ENCODE results near the gene GPATCH3. TPM values are rescaled to one million over a fixed set of nuclear protein-coding genes. Genes with fewer than 3 reads are reported as not detected.
"Not testable (repeated sequence)": the region's sequence is repeated elsewhere in the genome, so short reads cannot be mapped to it uniquely, and the experiment has no call there.

GPATCH3 gene
- total RNA-seq, 1 donor from 2014 or later = 9.8 TPM

DNA sequence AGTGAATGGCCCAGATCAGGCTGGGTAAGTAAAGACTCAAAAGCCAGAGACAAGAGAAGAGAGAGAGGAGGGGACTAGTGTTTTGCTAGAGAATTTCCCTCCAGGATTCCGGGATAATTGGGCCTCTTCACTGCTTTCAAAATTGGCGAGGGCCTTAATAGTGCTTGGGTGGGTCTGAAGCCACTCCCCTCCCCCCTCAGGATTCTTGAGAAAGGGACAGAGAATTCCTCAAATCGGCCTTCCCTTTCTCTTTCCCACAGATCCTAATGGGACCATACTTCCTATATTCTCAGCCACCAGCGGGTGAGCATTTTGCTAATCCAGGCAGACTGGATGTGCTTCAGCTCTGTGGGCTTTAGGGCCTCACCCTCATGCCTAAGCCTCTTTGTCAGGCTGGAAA lies 25.4 kb downstream of the GPATCH3 start:
- FAIRE-seq (no peak), DNase-seq (ENCODE audit: low spot score in 2 of 2) (no peak)

DNA sequence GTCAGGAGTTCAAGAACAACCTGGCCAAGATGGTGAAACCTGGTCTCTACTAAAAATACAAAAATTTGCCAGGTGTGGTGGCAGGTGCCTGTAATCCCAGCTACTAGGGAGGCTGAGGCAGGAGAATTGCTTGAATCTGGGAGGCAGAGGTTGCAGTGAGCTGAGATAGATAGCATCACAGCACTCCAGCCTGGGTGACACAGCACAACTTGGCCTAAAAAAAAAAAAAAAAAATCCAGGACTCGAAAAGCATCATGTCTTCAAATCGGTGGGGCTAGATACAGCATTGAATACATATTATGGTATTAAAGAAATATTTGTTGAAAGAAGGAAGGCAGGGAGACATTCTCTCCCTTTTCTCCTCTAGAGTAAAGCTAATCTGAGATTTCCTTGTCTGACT lies 27.2 kb downstream of the GPATCH3 start:
- FAIRE-seq; DNase-seq (ENCODE audit: low spot score in 2 of 2): not testable (repeated sequence)

DNA sequence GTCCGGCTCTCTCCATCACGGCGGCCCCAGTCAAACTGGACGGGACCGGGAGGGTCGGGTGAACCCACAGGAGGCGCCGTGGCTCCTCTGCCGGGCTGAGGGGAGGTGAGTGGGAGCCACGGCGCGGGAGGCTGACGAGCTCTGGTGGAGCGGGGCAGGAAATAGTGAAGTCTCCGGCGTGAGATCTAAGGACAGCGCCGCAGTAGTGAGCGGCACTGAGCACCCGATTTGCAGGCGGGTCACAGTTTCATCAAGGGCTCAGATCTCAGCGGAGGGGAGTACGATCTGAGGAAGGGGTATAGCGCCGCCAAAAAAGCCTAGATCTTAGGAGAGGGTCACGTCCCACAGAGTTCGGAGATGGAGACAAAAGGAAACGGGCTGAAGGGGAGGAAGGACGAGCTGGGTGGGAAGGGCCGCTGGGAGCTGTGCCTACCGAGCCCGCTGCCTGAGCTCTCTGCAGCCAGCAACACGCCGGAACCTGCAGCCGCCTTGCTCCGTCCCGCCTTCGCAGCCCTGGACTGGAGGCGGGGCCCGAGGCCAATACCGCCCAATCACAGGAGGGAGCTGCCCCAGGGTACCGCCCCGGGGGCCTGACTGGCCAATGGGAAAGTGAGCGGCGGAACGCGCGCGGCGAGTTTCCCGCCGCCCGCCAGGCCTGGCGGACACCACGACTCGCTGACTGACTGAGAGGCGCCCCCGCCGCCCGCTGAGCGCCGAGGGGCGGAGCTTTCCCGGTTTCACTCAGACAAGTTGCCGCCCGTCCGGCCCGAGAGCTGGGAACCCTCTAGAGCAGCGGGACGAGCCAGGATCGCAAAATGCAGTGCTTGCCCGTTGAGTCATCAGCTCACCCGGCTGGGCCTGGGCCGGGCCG lies 35.4 kb downstream of the GPATCH3 start:
- peak; percentile 90 to 94 for DNase-seq (ENCODE audit: low spot score in 2 of 2)
- FAIRE-seq = peak; percentile 8

- FAIRE-seq (no peak), DNase-seq (ENCODE audit: low spot score in 2 of 2) (no peak)
Measured at GRCh38 chr1:26863685-26864077, 36.6 kb downstream of the GPATCH3 start.

- FAIRE-seq = no peak
- no peak for DNase-seq (ENCODE audit: low spot score in 2 of 2)
Measured at GRCh38 chr1:26862781-26863684, 37.2 kb downstream of the GPATCH3 start, which contains the start of gene SFN. TSS of gene SFN (plus strand) at chr1:26863149. CDS start at chr1:26863213, 64 bp downstream.

- no peak for FAIRE-seq
- DNase-seq (ENCODE audit: low spot score in 2 of 2) = no peak
Measured at GRCh38 chr1:26861889-26862378, 38.3 kb downstream of the GPATCH3 start.

- FAIRE-seq = no peak
Measured at GRCh38 chr1:26861286-26861701, 39.0 kb downstream of the GPATCH3 start.

GRCh38 chr1:26858891-26859640 lies 41.2 kb downstream of the GPATCH3 start:
- DNase-seq (ENCODE audit: low spot score in 2 of 2) = no peak
- no peak for FAIRE-seq

More at GRCh38 chr1:26861286-26861701, 39.0 kb downstream of the GPATCH3 start:
- no peak for DNase-seq (ENCODE audit: low spot score in 2 of 2)

GRCh38 chr1:26858160-26858559 lies 42.1 kb downstream of the GPATCH3 start:
- FAIRE-seq = no peak
- no peak for DNase-seq (ENCODE audit: low spot score in 2 of 2)

DNA sequence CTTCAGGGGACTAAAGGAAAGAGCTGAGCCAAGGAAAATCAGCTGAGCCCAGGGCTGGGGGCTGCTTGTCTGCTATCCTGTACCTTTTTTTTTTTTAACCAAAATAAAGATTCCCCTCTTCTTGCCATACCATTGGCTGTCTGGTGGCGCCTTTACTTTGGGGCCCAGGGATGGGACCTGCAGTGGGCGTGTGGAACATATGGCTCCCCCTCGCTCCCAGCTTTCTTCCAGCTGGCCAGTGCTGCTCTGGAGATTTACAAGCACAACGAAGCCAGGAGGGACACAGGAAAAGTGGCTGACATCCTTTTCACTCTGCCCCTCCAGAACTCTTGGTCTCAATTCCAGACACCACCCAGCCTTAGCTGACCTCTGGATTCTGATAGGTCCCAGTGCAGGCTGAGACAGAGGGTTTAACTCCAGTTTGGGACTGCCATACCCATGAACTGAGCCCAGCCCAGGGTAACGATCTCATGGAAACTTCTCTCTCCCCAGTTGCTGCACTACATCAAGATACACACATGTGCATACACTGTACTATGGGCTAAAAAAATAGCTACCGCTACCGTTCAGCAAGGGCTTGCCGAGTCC lies 42.7 kb downstream of the GPATCH3 start:
- FAIRE-seq = no peak
- no peak for DNase-seq (ENCODE audit: low spot score in 2 of 2)

DNA sequence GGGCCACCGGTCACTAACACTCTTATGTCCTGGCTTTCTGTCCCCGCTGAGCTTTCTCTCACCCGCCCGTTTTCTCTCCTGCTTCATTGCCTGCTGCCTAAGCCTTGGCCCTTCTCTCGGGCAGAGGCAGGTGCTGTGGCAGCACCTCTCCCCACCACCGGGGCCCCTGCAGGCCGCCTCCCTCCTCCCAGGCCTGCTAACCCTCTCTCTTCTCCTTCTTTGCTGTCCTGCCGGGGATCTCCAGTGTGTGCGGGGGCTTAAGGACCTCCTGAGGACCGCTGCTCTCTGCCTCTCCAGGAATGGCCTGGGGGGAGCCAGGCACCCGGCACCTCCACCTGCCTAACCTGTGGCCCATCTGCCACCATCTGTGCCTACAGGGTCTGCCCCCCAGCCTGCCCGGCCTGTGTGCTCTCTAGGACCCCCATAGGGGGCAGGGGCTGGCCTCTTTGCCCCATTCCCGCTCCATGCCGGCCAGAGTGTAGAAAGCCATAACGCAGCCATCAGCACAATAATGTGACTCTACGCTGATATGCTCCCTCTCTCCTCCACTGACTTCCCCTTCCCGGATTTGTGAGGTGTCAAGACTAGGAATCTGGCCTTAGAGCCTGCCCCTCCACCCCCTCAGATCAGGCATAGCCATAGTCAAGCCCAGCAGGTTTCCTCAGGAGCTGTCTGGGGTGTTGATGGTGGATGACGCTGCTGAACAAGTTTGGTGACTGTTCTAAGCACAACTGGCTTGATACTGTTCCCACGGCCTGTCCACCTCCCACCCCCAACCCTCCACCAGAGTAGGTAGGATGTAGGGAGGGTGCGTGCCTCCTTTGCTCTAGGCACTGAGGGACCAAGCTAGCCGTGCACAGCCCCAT lies 43.4 kb downstream of the GPATCH3 start:
- no peak for FAIRE-seq
- DNase-seq (ENCODE audit: low spot score in 2 of 2) = no peak

- DNase-seq (ENCODE audit: low spot score in 2 of 2) = no peak
- FAIRE-seq = no peak
Measured at GRCh38 chr1:26856181-26856580, 44.1 kb downstream of the GPATCH3 start.

- no peak for FAIRE-seq
- no peak for DNase-seq (ENCODE audit: low spot score in 2 of 2)
Measured at GRCh38 chr1:26855636-26856035, 44.6 kb downstream of the GPATCH3 start.

DNA sequence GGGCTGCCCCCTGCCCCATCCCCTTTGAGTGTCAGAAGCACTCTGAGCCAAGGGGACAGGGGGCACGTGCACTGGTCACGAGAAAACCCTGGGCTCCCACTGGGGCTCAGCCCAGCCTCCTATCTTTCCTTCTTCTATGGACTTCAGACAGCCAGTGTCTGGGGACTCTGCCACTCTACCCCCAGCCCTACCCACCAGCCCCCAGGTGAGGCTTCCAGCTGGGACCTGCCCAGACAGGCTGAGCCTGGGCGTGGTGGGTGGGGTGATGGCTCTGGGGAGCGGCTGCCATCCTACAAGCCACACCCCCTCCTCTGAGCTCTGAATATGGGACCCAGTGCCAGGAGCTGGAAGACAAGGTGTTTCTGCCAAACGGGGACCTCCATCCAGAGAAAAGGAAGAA lies 45.4 kb downstream of the GPATCH3 start:
- DNase-seq (ENCODE audit: low spot score in 2 of 2) = no peak
- FAIRE-seq = no peak

- DNase-seq (ENCODE audit: low spot score in 2 of 2) = no peak
- FAIRE-seq = no peak
Measured at GRCh38 chr1:26853600-26853999, 46.7 kb downstream of the GPATCH3 start.

GRCh38 chr1:26853156-26853555 lies 47.1 kb downstream of the GPATCH3 start:
- FAIRE-seq = no peak
- peak; percentile 57 to 82 for DNase-seq (ENCODE audit: low spot score in 2 of 2)

DNA sequence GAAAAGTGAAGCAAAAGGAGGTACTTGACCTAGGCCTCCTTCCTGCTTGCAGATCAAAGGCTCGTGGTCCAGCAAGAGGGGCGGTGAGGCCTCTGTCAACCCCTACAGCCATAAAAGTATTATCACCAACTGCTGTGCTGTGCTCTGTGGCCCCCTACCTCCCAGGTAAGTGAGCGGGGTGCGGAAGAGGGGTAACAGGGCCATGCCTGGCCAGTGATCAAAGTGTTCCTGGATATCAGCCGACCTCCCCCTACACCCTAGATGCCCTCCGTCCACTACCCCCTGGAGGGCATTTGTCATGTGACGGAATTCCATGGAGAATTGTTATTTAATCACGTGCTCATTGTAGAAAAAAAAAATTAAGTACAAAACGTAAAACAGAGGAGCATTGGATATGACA lies 47.6 kb downstream of the GPATCH3 start:
- FAIRE-seq (no peak), DNase-seq (ENCODE audit: low spot score in 2 of 2) (no peak)

DNA sequence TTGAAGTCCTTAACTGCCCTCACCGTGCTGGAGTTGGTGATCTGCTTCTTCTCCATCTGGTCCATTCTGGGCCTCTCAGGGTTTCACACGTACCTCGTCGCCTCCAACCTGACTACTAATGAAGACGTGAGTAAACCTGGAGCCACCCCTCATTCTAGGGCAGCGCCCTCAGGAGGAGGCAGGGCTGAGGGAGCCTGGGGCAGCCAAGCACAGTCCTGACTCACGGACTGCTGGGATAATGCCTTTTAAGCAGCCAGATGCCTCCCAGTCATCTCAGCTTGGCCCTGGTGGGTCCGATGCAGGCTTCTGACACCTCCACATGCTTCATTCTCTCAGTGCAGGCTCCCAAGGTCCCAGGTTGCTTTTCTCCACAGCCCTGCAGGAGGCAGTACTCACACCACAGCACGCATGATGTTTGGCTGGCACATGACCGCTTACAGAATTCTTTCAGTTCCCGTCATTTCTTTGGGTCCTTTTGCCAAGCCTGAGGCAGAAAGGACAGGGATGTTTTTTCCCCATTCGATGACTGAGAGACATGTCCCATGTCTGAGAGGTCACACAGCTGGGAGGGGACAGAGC lies 49.1 kb downstream of the GPATCH3 start:
- FAIRE-seq (no peak), DNase-seq (ENCODE audit: low spot score in 2 of 2) (no peak)
